ENCODE data around the gene DDX47.
"Not testable (repeated sequence)": the region's sequence is repeated elsewhere in the genome, so short reads cannot be mapped to it uniquely, and the experiment has no call there.

Gene DDX47

GRCh38 chr12:12837025-12837812 is 24.1 kb downstream of the DDX47 start:
- peak; percentile 61 for TF ChIP-seq CTCF (IDR thresholded peaks at IDR 0.05; ENCODE audit: low read depth, low read length, missing control alignments)
- DNase-seq (ENCODE audit: extremely low read depth, low read depth): peak; percentile 58
- H3K4me3 ChIP-seq (replicated peaks; ENCODE audit: low read depth, low read length): no peak overlapping the region

- DNase-seq (ENCODE audit: extremely low read depth, low read depth): no peak
- TF ChIP-seq CTCF (IDR thresholded peaks at IDR 0.05; ENCODE audit: low read depth, low read length, missing control alignments): no peak
- no peak overlapping the region for H3K4me3 ChIP-seq (replicated peaks; ENCODE audit: low read depth, low read length)
These were observed 24.6 kb downstream of the DDX47 start for GRCh38 chr12:12837813-12838153.

GRCh38 chr12:12839003-12839395 is 25.9 kb downstream of the DDX47 start:
- no peak for DNase-seq (ENCODE audit: extremely low read depth, low read depth)
- TF ChIP-seq CTCF (IDR thresholded peaks at IDR 0.05; ENCODE audit: low read depth, low read length, missing control alignments): no peak
- H3K4me3 ChIP-seq (replicated peaks; ENCODE audit: low read depth, low read length): no peak overlapping the region

- not testable (repeated sequence) for DNase-seq (ENCODE audit: extremely low read depth, low read depth); H3K4me3 ChIP-seq (replicated peaks; ENCODE audit: low read depth, low read length)
These were observed 26.3 kb downstream of the DDX47 start for GRCh38 chr12:12839439-12839838.

- no peak overlapping the region for H3K4me3 ChIP-seq (replicated peaks; ENCODE audit: low read depth, low read length)
- peak; percentile 85 for DNase-seq (ENCODE audit: extremely low read depth, low read depth)
- no peak for TF ChIP-seq CTCF (IDR thresholded peaks at IDR 0.05; ENCODE audit: low read depth, low read length, missing control alignments)
These were observed 26.9 kb downstream of the DDX47 start for GRCh38 chr12:12839873-12840579.

- no peak overlapping the region for H3K4me3 ChIP-seq (replicated peaks; ENCODE audit: low read depth, low read length)
- TF ChIP-seq CTCF (IDR thresholded peaks at IDR 0.05; ENCODE audit: low read depth, low read length, missing control alignments): no peak
- no peak for DNase-seq (ENCODE audit: extremely low read depth, low read depth)
These were observed 27.4 kb downstream of the DDX47 start for GRCh38 chr12:12840580-12840899.

GRCh38 chr12:12841428-12841827 is 28.3 kb downstream of the DDX47 start:
- not testable (repeated sequence) for H3K4me3 ChIP-seq (replicated peaks; ENCODE audit: low read depth, low read length); DNase-seq (ENCODE audit: extremely low read depth, low read depth)

- no peak for DNase-seq (ENCODE audit: extremely low read depth, low read depth)
- no peak for TF ChIP-seq CTCF (IDR thresholded peaks at IDR 0.05; ENCODE audit: low read depth, low read length, missing control alignments)
These were observed 32.7 kb downstream of the DDX47 start for GRCh38 chr12:12845794-12846243.

GRCh38 chr12:12846780-12847179 is 33.6 kb downstream of the DDX47 start:
- DNase-seq (ENCODE audit: extremely low read depth, low read depth); H3K4me3 ChIP-seq (replicated peaks; ENCODE audit: low read depth, low read length): not testable (repeated sequence)

More at GRCh38 chr12:12845794-12846243, 32.7 kb downstream of the DDX47 start:
- no peak overlapping the region for H3K4me3 ChIP-seq (replicated peaks; ENCODE audit: low read depth, low read length)

Data from HFF-Myc (cell line).